ENCODE data around the gene ZKSCAN2.
A peak's percentile ranks its signal among the peaks of the same experiment; 100 is the strongest.

The ZKSCAN2 gene

GRCh38 chr16:25257470-25257955 is at the start of gene ZKSCAN2:
Gene ZKSCAN2, minus strand, starts transcription at chr16:25257845. Its CDS starts 718 bp downstream, at chr16:25257127.
- Histone ChIP-seq H3K9me3 (ENCODE audit: severe bottlenecking) (no peaks in the 10 kb centered on the region), H3K36me3 (peaks cover 36% of the 10 kb centered on the region), H3K27ac (peak within 1 kb of the TSS; percentile 98), H3K27me3 (ENCODE audit: insufficient read depth, low read depth, severe bottlenecking) (no peaks in the 10 kb centered on the region), H3K4me3 (ENCODE audit: low read depth, low read length) (peak within 1 kb of the TSS; percentile 71)
- DNase-seq, result peak; percentile 92
- TF ChIP-seq CTCF (IDR thresholded peaks at IDR 0.05; ENCODE audit: low read depth, low read length), result no peak

- Histone ChIP-seq H3K9me3 (ENCODE audit: severe bottlenecking) (peaks cover 4% of the 10 kb centered on the region), H3K27ac (no peak overlapping the region), H3K36me3 (no peaks in the 10 kb centered on the region), H3K4me3 (ENCODE audit: low read depth, low read length) (no peak overlapping the region), H3K27me3 (ENCODE audit: insufficient read depth, low read depth, severe bottlenecking) (no peaks in the 10 kb centered on the region)
- TF ChIP-seq CTCF (IDR thresholded peaks at IDR 0.05; ENCODE audit: low read depth, low read length), result no peak
- DNase-seq, result no peak
Observed at GRCh38 chr16:25299792-25300590, 42.3 kb upstream of the ZKSCAN2 start.

GRCh38 chr16:25298165-25298872 is 40.7 kb upstream of the ZKSCAN2 start:
- Histone ChIP-seq H3K27me3 (ENCODE audit: insufficient read depth, low read depth, severe bottlenecking) (no peaks in the 10 kb centered on the region), H3K9me3 (ENCODE audit: severe bottlenecking) (no peaks in the 10 kb centered on the region), H3K36me3 (no peaks in the 10 kb centered on the region), H3K4me3 (ENCODE audit: low read depth, low read length) (no peak overlapping the region), H3K27ac (no peak overlapping the region)
- no peak for TF ChIP-seq CTCF (IDR thresholded peaks at IDR 0.05; ENCODE audit: low read depth, low read length)
- DNase-seq, result no peak

- H3K27ac ChIP-seq, result no peak overlapping the region
- DNase-seq, result no peak
- no peaks in the 10 kb centered on the region for H3K36me3 ChIP-seq
Observed at GRCh38 chr16:25297151-25297787, 39.6 kb upstream of the ZKSCAN2 start.

GRCh38 chr16:25291580-25291979 is 33.9 kb upstream of the ZKSCAN2 start:
- no peak overlapping the region for H3K4me3 ChIP-seq (ENCODE audit: low read depth, low read length)
- no peaks in the 10 kb centered on the region for H3K27me3 ChIP-seq (ENCODE audit: insufficient read depth, low read depth, severe bottlenecking)
- TF ChIP-seq CTCF (IDR thresholded peaks at IDR 0.05; ENCODE audit: low read depth, low read length), result no peak
- H3K27ac ChIP-seq, result no peak overlapping the region
- no peaks in the 10 kb centered on the region for H3K36me3 ChIP-seq
- DNase-seq, result no peak
- H3K9me3 ChIP-seq (ENCODE audit: severe bottlenecking), result no peaks in the 10 kb centered on the region

More at GRCh38 chr16:25297151-25297787, 39.6 kb upstream of the ZKSCAN2 start:
- no peak overlapping the region for H3K4me3 ChIP-seq (ENCODE audit: low read depth, low read length)
- no peaks in the 10 kb centered on the region for H3K27me3 ChIP-seq (ENCODE audit: insufficient read depth, low read depth, severe bottlenecking)
- H3K9me3 ChIP-seq (ENCODE audit: severe bottlenecking), result no peaks in the 10 kb centered on the region
- TF ChIP-seq CTCF (IDR thresholded peaks at IDR 0.05; ENCODE audit: low read depth, low read length), result no peak

All from WERI-Rb-1 (cell line).